ENCODE data around the gene DEPDC5. TPM values are rescaled to one million over a fixed set of nuclear protein-coding genes. Genes with fewer than 3 reads are reported as not detected.

The DEPDC5 gene
- total and polyA plus RNA-seq, 9 of the 15 experiments (the other 6 are each of a cell fraction or from before 2014, with no cell fraction given), result 2.3 to 12.3 (median 10.7) TPM

GRCh38 chr22:31945971-31946680 is 192.3 kb downstream of the DEPDC5 start:
- intact Hi-C loops (cut with micrococcal nuclease) (loop anchor here (1.0 to 5.0 kb wide), 2 partner anchors 45 to 194 kb away; partner anchors contain the start of genes DEPDC5 and PRR14L), in situ Hi-C loops (cut with MboI) (loop anchor here (5.0 kb wide), 1 partner anchor 74 kb away; no protein-coding TSS in a partner anchor)
- FAIRE-seq, result peak; percentile 67
- Histone ChIP-seq H3K79me2 (ENCODE audit: control insufficient read depth, insufficient read depth, low read length) (peaks cover 67% of the 10 kb centered on the region), H3K9me1 (ENCODE audit: control insufficient read depth, insufficient read depth, low read length) (peaks cover 4% of the 10 kb centered on the region), H3K27me3 (ENCODE audit: control insufficient read depth in 2 of 2, insufficient read depth in 2 of 2, low read length in 2 of 2) (no peaks in the 10 kb centered on the region), H3K4me3 (peak overlapping the region; percentile 96), H3K9ac (ENCODE audit: insufficient read depth in 1 of 2, low read depth in 2 of 2, low read length in 2 of 2) (peak overlapping the region; percentile 96 to 97; a peak in 3 of 4 replicates), H3K27ac (ENCODE audit: extremely low read depth, low read depth, low read length) (peak overlapping the region; percentile 98), H3K4me1 (replicated peaks in 1 of 2; ENCODE audit: control insufficient read depth in 2 of 2, insufficient read depth in 2 of 2, low read length in 2 of 2) (peaks cover 22 to 32% of the 10 kb centered on the region in 2 experiments), H2AFZ (ENCODE audit: low read depth, low read length) (no peak overlapping the region), H3K4me2 (ENCODE audit: insufficient read depth, low read length) (peak overlapping the region; percentile 96), H4K20me1 (replicated peaks; ENCODE audit: control insufficient read depth, insufficient read depth, low read length) (peaks cover 11% of the 10 kb centered on the region; the same call in 1 of the 2 replicates), H3K9me3 (replicated peaks; ENCODE audit: control insufficient read depth, insufficient read depth, low read depth, low read length) (no peaks in the 10 kb centered on the region), H3K36me3 (ENCODE audit: control insufficient read depth, insufficient read depth, low read length) (peaks cover 54% of the 10 kb centered on the region)
- WGBS (ENCODE audit: insufficient coverage, low coverage, missing lambda C conversion rate), result 3% methylated on average over 8 of the region's 8 CpGs
- BruUV-seq (replicated peaks), result TSS peak; percentile 52
- ChIA-PET CTCF (ENCODE audit: low intra/inter-chr PET ratio) (interaction anchor here (1.4 to 2.3 kb wide), 3 partner anchors 73 to 281 kb away, joined by 3 to 9 read pairs (median 7); no protein-coding TSS in a partner anchor), POLR2A (interaction anchor here (0.6 to 2.1 kb wide), 7 partner anchors 9 to 389 kb away, joined by 3 to 7 read pairs (median 3); no protein-coding TSS in a partner anchor)
- peak in 1 of 4 experiments; percentile 55 for DNase-seq (ENCODE audit: extremely low read depth in 1 of 4, low spot score in 3 of 4)
- ATAC-seq, result peak; percentile 44
- TF ChIP-seq CBFA2T2 (conservative IDR thresholded peaks at IDR 0.05) (no peak), POLR2AphosphoS5 (IDR thresholded peaks at IDR 0.05; ENCODE audit: control insufficient read depth, insufficient read depth, low read depth, low read length) (peak; percentile 1; the same call in 1 of the 2 replicates), RCOR1 (IDR thresholded peaks at IDR 0.05; ENCODE audit: borderline replicate concordance in 1 of 2, low read depth in 2 of 2, low read length in 2 of 2) (no peak), BRCA1 (IDR thresholded peaks at IDR 0.05) (no peak), BRCA1 (CRISPR knock-in tag; IDR thresholded peaks at IDR 0.05) (no peak), MTF1 (CRISPR knock-in tag; IDR thresholded peaks at IDR 0.05; ENCODE audit: borderline replicate concordance) (no peak), POLR2B (IDR thresholded peaks at IDR 0.05; ENCODE audit: low read depth, partially characterized antibody) (peak; percentile 10), ZNF584 (CRISPR knock-in tag; IDR thresholded peaks at IDR 0.05; ENCODE audit: low read depth) (no peak), FOS (IDR thresholded peaks at IDR 0.05; ENCODE audit: extremely low read depth, insufficient read length) (no peak), KAT7 (CRISPR knock-in tag; IDR thresholded peaks at IDR 0.05; ENCODE audit: borderline replicate concordance) (0 out of 2 replicates have a peak, but pooled peaks have one; percentile 29), MCM3 (IDR thresholded peaks at IDR 0.05) (no peak), TFAM (CRISPR knock-in tag; conservative IDR thresholded peaks at IDR 0.05) (no peak), ETS2 (tag; IDR thresholded peaks at IDR 0.05; ENCODE audit: borderline replicate concordance, poor library complexity, severe bottlenecking) (no peak), RNF2 (IDR thresholded peaks at IDR 0.05) (no peak)
- TF ChIP-seq, protein P1, sequence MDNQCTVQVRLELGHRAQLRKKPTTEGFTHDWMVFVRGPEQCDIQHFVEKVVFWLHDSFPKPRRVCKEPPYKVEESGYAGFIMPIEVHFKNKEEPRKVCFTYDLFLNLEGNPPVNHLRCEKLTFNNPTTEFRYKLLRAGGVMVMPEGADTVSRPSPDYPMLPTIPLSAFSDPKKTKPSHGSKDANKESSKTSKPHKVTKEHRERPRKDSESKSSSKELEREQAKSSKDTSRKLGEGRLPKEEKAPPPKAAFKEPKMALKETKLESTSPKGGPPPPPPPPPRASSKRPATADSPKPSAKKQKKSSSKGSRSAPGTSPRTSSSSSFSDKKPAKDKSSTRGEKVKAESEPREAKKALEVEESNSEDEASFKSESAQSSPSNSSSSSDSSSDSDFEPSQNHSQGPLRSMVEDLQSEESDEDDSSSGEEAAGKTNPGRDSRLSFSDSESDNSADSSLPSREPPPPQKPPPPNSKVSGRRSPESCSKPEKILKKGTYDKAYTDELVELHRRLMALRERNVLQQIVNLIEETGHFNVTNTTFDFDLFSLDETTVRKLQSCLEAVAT (IDR thresholded peaks at IDR 0.05), result peak in 1 of 2 experiments; percentile 43; a peak in 2 of 4 replicates
- TF ChIP-seq, protein P2, sequence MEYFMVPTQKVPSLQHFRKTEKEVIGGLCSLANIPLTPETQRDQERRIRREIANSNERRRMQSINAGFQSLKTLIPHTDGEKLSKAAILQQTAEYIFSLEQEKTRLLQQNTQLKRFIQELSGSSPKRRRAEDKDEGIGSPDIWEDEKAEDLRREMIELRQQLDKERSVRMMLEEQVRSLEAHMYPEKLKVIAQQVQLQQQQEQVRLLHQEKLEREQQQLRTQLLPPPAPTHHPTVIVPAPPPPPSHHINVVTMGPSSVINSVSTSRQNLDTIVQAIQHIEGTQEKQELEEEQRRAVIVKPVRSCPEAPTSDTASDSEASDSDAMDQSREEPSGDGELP (CRISPR knock-in tag; IDR thresholded peaks at IDR 0.05; ENCODE audit: borderline replicate concordance), result no peak

Data from K562 (cell line).